Karpas-422 (cell line): ENCODE measurements around the gene USP13. TPM values are rescaled to one million over a fixed set of nuclear protein-coding genes. Genes with fewer than 3 reads are reported as not detected.

Experiments
- DNase-seq: peaks from one replicate; pipeline ENCODE4 v3.0.0-alpha.2; 2015
- H2AFZ ChIP-seq: fragments of 200-600 bp; sonication (generic); 2 replicates; pipeline ENCODE4 v1.6.1; 2014; ENCODE audit warnings: antibody characterized with exemption, low read length, mixed read lengths
- H3K27ac ChIP-seq: fragments of 200-600 bp; sonication (generic); 2 replicates; pipeline ENCODE4 v1.5.1; 2014; ENCODE audit warnings: mild to moderate bottlenecking, low read length, moderate library complexity
- H3K27me3 ChIP-seq: fragments of 200-600 bp; sonication (generic); 2 replicates; pipeline ENCODE4 v1.6.1; 2014; ENCODE audit warnings: low read length, mixed read lengths
- H3K36me3 ChIP-seq: fragments of 200-600 bp; sonication (generic); 2 replicates; pipeline ENCODE4 v1.6.1; 2014; ENCODE audit warnings: low read length, mixed read lengths; ENCODE audit not compliant: insufficient read depth
- H3K4me1 ChIP-seq: fragments of 200-600 bp; sonication (generic); 2 replicates; pipeline ENCODE4 v1.6.1; 2014; ENCODE audit warnings: mild to moderate bottlenecking, low read length, mixed read lengths
- H3K4me2 ChIP-seq: fragments of 200-600 bp; sonication (generic); 2 replicates; pipeline ENCODE4 v1.6.1; 2014; ENCODE audit warnings: low read length, low read depth, mild to moderate bottlenecking; ENCODE audit not compliant: poor library complexity, severe bottlenecking
- H3K4me3 ChIP-seq: fragments of 200-600 bp; sonication (generic); 2 replicates; pipeline ENCODE4 v1.5.1; 2014; ENCODE audit warnings: mild to moderate bottlenecking, antibody characterized with exemption, low read length, mixed read lengths
- H3K79me2 ChIP-seq: fragments of 200-600 bp; sonication (generic); 2 replicates; pipeline ENCODE4 v1.6.1; 2014; ENCODE audit warnings: mild to moderate bottlenecking, low read length, mixed read lengths
- H3K9ac ChIP-seq: fragments of 200-600 bp; sonication (generic); 2 replicates; pipeline ENCODE4 v1.6.0; 2014; ENCODE audit warnings: low read length
- H3K9me2 ChIP-seq: fragments of 200-600 bp; sonication (generic), shearing (Covaris generic); replicated peaks from 2 replicates; pipeline ENCODE4 v1.6.0; 2014; ENCODE audit warnings: mild to moderate bottlenecking, low read length, moderate library complexity; ENCODE audit not compliant: insufficient read depth
- H3K9me3 ChIP-seq: fragments of 300-700, 200-600 bp; sonication (generic); 2 replicates; pipeline ENCODE4 v1.6.1; 2014; ENCODE audit warnings: low read length, mixed read lengths
- H4K20me1 ChIP-seq: fragments of 200-600 bp; sonication (generic); 2 replicates; pipeline ENCODE4 v1.6.1; 2014; ENCODE audit warnings: mild to moderate bottlenecking, antibody characterized with exemption, low read length, low read depth; ENCODE audit not compliant: insufficient read depth
- total RNA-seq: library from RNA; depleted of rRNA; stranded (reverse); fragments of >200 nt; shearing (Covaris generic); gene quantifications from 2 replicates; pipeline ENCODE4 v1.2.3, GENCODE V29; 2014; ENCODE audit warnings: low replicate concordance

The USP13 gene
- total RNA-seq, 1 experiment from 2014 or later = 22.1 TPM

- Histone ChIP-seq H3K27me3 (no peaks in the 10 kb centered on the region), H3K4me1 (peaks cover 3% of the 10 kb centered on the region; the same call in 1 of the 2 replicates), H3K9me3 (no peaks in the 10 kb centered on the region), H3K4me3 (no peak overlapping the region), H3K4me2 (no peak overlapping the region), H4K20me1 (no peaks in the 10 kb centered on the region), H3K9me2 (no peaks in the 10 kb centered on the region), H3K79me2 (peaks cover 25% of the 10 kb centered on the region), H3K36me3 (peaks cover 33% of the 10 kb centered on the region; the same call in 1 of the 2 replicates), H2AFZ (no peak overlapping the region), H3K9ac (no peak overlapping the region), H3K27ac (no peak overlapping the region)
- DNase-seq = no peak
These were observed 73.3 kb downstream of the USP13 start for GRCh38 chr3:179726075-179726699.

- Histone ChIP-seq H3K27me3 (no peaks in the 10 kb centered on the region), H3K9ac (no peak overlapping the region), H2AFZ (no peak overlapping the region), H3K4me1 (peaks cover 3% of the 10 kb centered on the region; the same call in 1 of the 2 replicates), H3K4me2 (no peak overlapping the region), H3K79me2 (peaks cover 19% of the 10 kb centered on the region), H4K20me1 (no peaks in the 10 kb centered on the region), H3K36me3 (peaks cover 13% of the 10 kb centered on the region; the same call in 1 of the 2 replicates), H3K4me3 (no peak overlapping the region), H3K9me2 (no peaks in the 10 kb centered on the region), H3K9me3 (no peaks in the 10 kb centered on the region), H3K27ac (no peak overlapping the region)
- no peak for DNase-seq
These were observed 76.2 kb downstream of the USP13 start for GRCh38 chr3:179729086-179729485.

- H3K79me2 ChIP-seq = peaks cover 27% of the 10 kb centered on the region
- no peaks in the 10 kb centered on the region for H3K9me2 ChIP-seq
- no peak overlapping the region for H3K4me3 ChIP-seq
- no peak overlapping the region for H3K4me2 ChIP-seq
- no peak overlapping the region for H3K27ac ChIP-seq
- H3K27me3 ChIP-seq = no peaks in the 10 kb centered on the region
- no peaks in the 10 kb centered on the region for H3K9me3 ChIP-seq
- no peak for DNase-seq
- peaks cover 3% of the 10 kb centered on the region; the same call in 1 of the 2 replicates for H3K4me1 ChIP-seq
- H4K20me1 ChIP-seq = no peaks in the 10 kb centered on the region
- H3K36me3 ChIP-seq = peaks cover 22% of the 10 kb centered on the region; the same call in 1 of the 2 replicates
- H3K9ac ChIP-seq = no peak overlapping the region
- no peak overlapping the region for H2AFZ ChIP-seq
These were observed 77.1 kb downstream of the USP13 start for GRCh38 chr3:179729981-179730380.

- Histone ChIP-seq H3K4me2 (no peak overlapping the region), H3K9me3 (no peaks in the 10 kb centered on the region), H2AFZ (no peak overlapping the region), H3K4me1 (peaks cover 3% of the 10 kb centered on the region; the same call in 1 of the 2 replicates), H3K4me3 (no peak overlapping the region), H3K36me3 (peaks cover 23% of the 10 kb centered on the region; the same call in 1 of the 2 replicates), H3K27me3 (no peaks in the 10 kb centered on the region), H3K9ac (no peak overlapping the region), H3K79me2 (peaks cover 27% of the 10 kb centered on the region), H3K27ac (no peak overlapping the region), H3K9me2 (no peaks in the 10 kb centered on the region), H4K20me1 (no peaks in the 10 kb centered on the region)
- DNase-seq = no peak
These were observed 77.7 kb downstream of the USP13 start for GRCh38 chr3:179730506-179730905.

GRCh38 chr3:179731544-179731943 is 78.7 kb downstream of the USP13 start:
- no peak for DNase-seq
- Histone ChIP-seq H3K4me2 (no peak overlapping the region), H3K9me3 (no peaks in the 10 kb centered on the region), H3K4me1 (no peaks in the 10 kb centered on the region), H3K79me2 (peaks cover 27% of the 10 kb centered on the region), H3K27me3 (no peaks in the 10 kb centered on the region), H3K27ac (no peak overlapping the region), H3K4me3 (no peak overlapping the region), H4K20me1 (no peaks in the 10 kb centered on the region), H3K36me3 (peaks cover 23% of the 10 kb centered on the region; the same call in 1 of the 2 replicates), H3K9ac (no peak overlapping the region), H3K9me2 (no peaks in the 10 kb centered on the region), H2AFZ (no peak overlapping the region)

- Histone ChIP-seq H3K4me1 (no peaks in the 10 kb centered on the region), H3K9ac (no peak overlapping the region), H3K9me2 (no peaks in the 10 kb centered on the region), H3K4me2 (no peak overlapping the region), H3K36me3 (peaks cover 23% of the 10 kb centered on the region; the same call in 1 of the 2 replicates), H3K27me3 (no peaks in the 10 kb centered on the region), H3K27ac (no peak overlapping the region), H4K20me1 (no peaks in the 10 kb centered on the region), H2AFZ (no peak overlapping the region), H3K4me3 (no peak overlapping the region), H3K79me2 (peaks cover 31% of the 10 kb centered on the region), H3K9me3 (no peaks in the 10 kb centered on the region)
- DNase-seq = no peak
These were observed 80.0 kb downstream of the USP13 start for GRCh38 chr3:179732661-179733348.

GRCh38 chr3:179733797-179734196 is 81.0 kb downstream of the USP13 start:
- no peaks in the 10 kb centered on the region for H3K27me3 ChIP-seq
- no peak overlapping the region for H3K4me2 ChIP-seq
- no peaks in the 10 kb centered on the region for H3K9me2 ChIP-seq
- peaks cover 31% of the 10 kb centered on the region for H3K79me2 ChIP-seq
- no peak overlapping the region for H3K9ac ChIP-seq
- DNase-seq = no peak
- H3K27ac ChIP-seq = no peak overlapping the region
- no peaks in the 10 kb centered on the region for H4K20me1 ChIP-seq
- no peak overlapping the region for H3K4me3 ChIP-seq
- no peaks in the 10 kb centered on the region for H3K9me3 ChIP-seq
- H3K4me1 ChIP-seq = no peaks in the 10 kb centered on the region
- peaks cover 23% of the 10 kb centered on the region; the same call in 1 of the 2 replicates for H3K36me3 ChIP-seq
- no peak overlapping the region for H2AFZ ChIP-seq

GRCh38 chr3:179734497-179735281 is 81.8 kb downstream of the USP13 start:
- H3K79me2 ChIP-seq = peaks cover 31% of the 10 kb centered on the region
- no peaks in the 10 kb centered on the region for H4K20me1 ChIP-seq
- H2AFZ ChIP-seq = no peak overlapping the region
- no peaks in the 10 kb centered on the region for H3K9me3 ChIP-seq
- H3K9ac ChIP-seq = no peak overlapping the region
- H3K27ac ChIP-seq = no peak overlapping the region
- DNase-seq = no peak
- peaks cover 22% of the 10 kb centered on the region; the same call in 1 of the 2 replicates for H3K36me3 ChIP-seq
- no peaks in the 10 kb centered on the region for H3K27me3 ChIP-seq
- no peak overlapping the region for H3K4me3 ChIP-seq
- H3K4me1 ChIP-seq = no peaks in the 10 kb centered on the region
- H3K4me2 ChIP-seq = no peak overlapping the region
- H3K9me2 ChIP-seq = no peaks in the 10 kb centered on the region
